Heart right ventricle (tissue), 16 donors: Measurements from ENCODE around the gene PPP2R5B. TPM values are rescaled to one million over a fixed set of nuclear protein-coding genes. Genes with fewer than 3 reads are reported as not detected.

Experiments used
- ATAC-seq, 8 donors: fragments of 200-7000 bp; cut with Tn5 transposase; one replicate each; pipeline ENCODE4 v1.9.1; 2020; ENCODE audit warnings: mild to moderate bottlenecking in 8 of 8, moderate library complexity in 8 of 8, moderate number of reproducible peaks in 1 of 8
- DNase-seq, 2 donors: peaks; one replicate each; pipeline ENCODE4 v3.0.0-alpha.2; 2020
- H3K27ac ChIP-seq, 10 donors: fragments of 200-600 bp; sonication (generic) in 2 of 10; one replicate each; pipeline versions ENCODE4 v1.5.0 to v1.8.0; 2020 to 2022; ENCODE audit warnings: mild to moderate bottlenecking in 3 of 10
- H3K27me3 ChIP-seq, 7 donors: fragments of 200-600 bp; one replicate each; pipeline ENCODE4 v1.8.0; 2021 to 2022; ENCODE audit warnings: mild to moderate bottlenecking in 2 of 7
- H3K36me3 ChIP-seq, 9 donors: fragments of 200-600 bp; sonication (generic) in 1 of 9; one replicate each; pipeline versions ENCODE4 v1.5.0 to v1.8.0; 2020 to 2022; ENCODE audit warnings: mild to moderate bottlenecking in 2 of 9
- H3K4me1 ChIP-seq, 9 donors: fragments of 200-600 bp; sonication (generic) in 1 of 9; one replicate each; pipeline versions ENCODE4 v1.5.0 to v1.8.0; 2020 to 2022; ENCODE audit warnings: mild to moderate bottlenecking in 4 of 9
- H3K4me3 ChIP-seq, 10 donors: fragments of 200-600 bp; sonication (generic) in 2 of 10; one replicate each; pipeline versions ENCODE4 v1.5.0 to v1.8.0; 2020 to 2022; ENCODE audit warnings: mild to moderate bottlenecking in 7 of 10, moderate library complexity in 2 of 10
- H3K9me3 ChIP-seq, 11 donors: fragments of 200-600 bp in 10 of 11; sonication (generic) in 2 of 11; one replicate each; pipeline versions ENCODE4 v1.5.0 to v1.8.0; 2013 to 2022; ENCODE audit warnings: mild to moderate bottlenecking in 2 of 11, control low read depth in 1 of 11, moderate library complexity in 1 of 11
- CTCF ChIP-seq, 9 donors: fragments of 200-600 bp; sonication (generic) in 2 of 9; IDR thresholded peaks; one replicate each; pipeline versions ENCODE4 v1.5.0 to v1.8.0; 2021 to 2022; ENCODE audit warnings: antibody characterized with exemption in 9 of 9, mild to moderate bottlenecking in 5 of 9, moderate library complexity in 1 of 9
- WGBS, 2 donors: extraction: QIAGEN DNeasy Blood & Tissue Kit; methylation state at CpG; one replicate each; pipeline ENCODE4 v1.1.7; 2013; ENCODE audit warnings: inconsistent platforms in 1 of 2; 5-methylcytosine and 5-hydroxymethylcytosine counted together
- intact Hi-C, 10 donors: fragments of 100-400 bp; cut with DNase I; formaldehyde crosslinking; loops; one replicate each; pipeline versions ENCODE4 v1.11.1 to v1.14.2; 2022
- polyA plus RNA-seq, 2 donors: library from polyadenylated mRNA; stranded (reverse); fragments of 200-250 nt; gene quantifications; one replicate each; pipeline ENCODE4 v1.2.3, GENCODE V29; 2013
- total RNA-seq, 10 donors: library from RNA; stranded (reverse); fragmentation: NEBNext Ultra II Directional in 3 of 10; extraction: Animal tissue kit (Norgen Biotek cat#: 25700) in 3 of 10; gene quantifications; one replicate each; pipeline versions ENCODE4 v1.2.1 to v1.2.4, GENCODE V29; 2021 to 2023
- donor health status: Arrhythmogenic right ventricular cardiomyopathy.
- donor health status: ischemic (EF 13 %, LVEDD 7.1; RV severe dilation, severe dysfunction).
- donor health status: healthy with polysubstance abuse.
- donor health status: DM: no; HTN: yes; CAD: no.
- donor health status: DM: no; HTN: no; CAD: no.
- donor health status: ischemic (EF 25% LVEDD 6.9; RV normal size, moderate dysfunction).
- donor health status: ischemic (EF 25% LVEDD 5.7; RV mildly dilated, moderate dysfunction).
- donor health status: healthy.
- donor health status: DM: yes; HTN: yes; CAD: no.
- donor health status: Ischemic cardiomyopathy.
- donor health status: ischemic (EF 35%, LVEDD 5.7; RV mildly dilated, moderate dysfunction).
- donor health status: nonischemic (EF 11% LVEDD 7.7; RV severe dilation, severe dysfunction).
- donor health status: DM: yes; HTN: yes; CAD: no.
- donor health status: PGD.
- donor health status: ischemic (EF 29% LVEDD 5.4; RV normal size, mild dysfunction).
- donor health status: nonischemic (EF 23%, LVEDD 6.1; RV moderate dilation, normal function).

Gene PPP2R5B
- total and polyA plus RNA-seq, 12 donors = 13.4 to 30.8 (median 22.3) TPM

- intact Hi-C loops = loop anchor here in 6 of 10 donors (5.0 to 10.0 kb wide), 5 partner anchors 52 to 159 kb away; partner anchors contain the start of genes BATF2 (in 4 of the 6), ARL2 (in 1 of the 6), CDCA5 (in 1 of the 6) and ZFPL1 (in 1 of the 6)
Observed at GRCh38 chr11:64925536-64926436, 1.3 kb downstream of the PPP2R5B start.

DNA sequence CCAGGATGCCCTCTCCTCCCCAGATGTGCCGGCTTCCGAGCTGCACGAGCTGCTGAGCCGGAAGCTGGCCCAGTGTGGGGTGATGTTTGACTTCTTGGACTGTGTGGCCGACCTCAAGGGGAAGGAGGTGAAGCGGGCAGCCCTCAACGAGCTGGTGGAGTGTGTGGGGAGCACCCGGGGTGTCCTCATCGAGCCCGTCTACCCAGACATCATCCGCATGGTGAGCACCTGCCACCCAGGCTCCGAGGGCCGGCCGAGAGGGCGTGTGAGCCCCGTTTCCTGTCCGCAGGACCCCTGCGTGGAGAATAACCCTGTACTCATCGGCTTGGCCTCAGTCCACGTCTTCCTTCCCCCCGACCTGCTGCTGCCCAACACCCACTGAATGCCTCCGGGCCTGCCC, 2.2 kb downstream of the PPP2R5B start:
- 76 to 79% methylated on average over 22 of the region's 22 CpGs for WGBS, 2 donors
- TF ChIP-seq CTCF (IDR thresholded peaks at IDR 0.05) = no peak
- no peak for ATAC-seq
- Histone ChIP-seq H3K4me3 (no peak overlapping the region), H3K4me1 (peaks cover 10 to 34% (median 21%) of the 10 kb centered on the region in 9 donors), H3K27ac (no peak overlapping the region), H3K27me3 (no peaks in the 10 kb centered on the region), H3K36me3 (peaks cover 0 to 54% (median 27%) of the 10 kb centered on the region in 9 donors), H3K9me3 (no peaks in the 10 kb centered on the region)
- DNase-seq = no peak
- intact Hi-C loops = loop anchor here in 6 of 10 donors (5.0 to 10.0 kb wide), 5 partner anchors 51 to 158 kb away; partner anchors contain the start of genes BATF2 (in 4 of the 6), ARL2 (in 1 of the 6), CDCA5 (in 1 of the 6) and ZFPL1 (in 1 of the 6)

More at GRCh38 chr11:64925536-64926436, 1.3 kb downstream of the PPP2R5B start:
- no peaks in the 10 kb centered on the region for H3K9me3 ChIP-seq
- no peak for DNase-seq
- H3K4me1 ChIP-seq = peaks cover 10 to 34% (median 21%) of the 10 kb centered on the region in 9 donors
- no peak for ATAC-seq
- H3K27ac ChIP-seq = peak overlapping the region in 5 of 10 donors; percentile 89 to 96 (median 96)
- H3K36me3 ChIP-seq = peaks cover 0 to 45% (median 18%) of the 10 kb centered on the region in 9 donors
- no peaks in the 10 kb centered on the region for H3K27me3 ChIP-seq
- peak overlapping the region; percentile 84 to 100 (median 98) for H3K4me3 ChIP-seq
- 53 to 62% methylated on average over 20 to 24 of the region's 24 CpGs for WGBS, 2 donors
- TF ChIP-seq CTCF (IDR thresholded peaks at IDR 0.05) = no peak

DNA sequence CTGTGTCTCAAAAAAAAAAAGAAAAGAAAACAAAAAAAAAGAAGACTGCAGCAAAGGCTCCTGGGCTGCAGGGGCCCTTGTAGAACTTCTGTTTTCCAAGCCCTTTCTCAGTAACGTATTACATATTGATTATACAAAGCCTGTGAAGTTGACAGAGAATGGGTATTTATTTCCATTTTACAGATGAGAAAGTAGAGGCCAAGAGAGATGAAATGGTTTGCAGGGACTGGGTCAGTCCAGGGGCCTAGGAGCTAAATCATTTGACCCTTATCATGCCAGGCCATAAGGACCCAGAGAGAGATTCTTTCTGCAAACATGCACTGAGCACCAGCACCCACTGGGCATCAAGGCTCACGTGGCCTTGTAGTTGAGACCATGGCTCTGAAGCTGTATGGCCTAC, 4.5 kb downstream of the PPP2R5B start:
- H3K4me1 ChIP-seq = peaks cover 6 to 24% (median 15%) of the 10 kb centered on the region in 9 donors
- H3K36me3 ChIP-seq = peaks cover 0 to 77% (median 43%) of the 10 kb centered on the region in 9 donors
- H3K27me3 ChIP-seq = no peaks in the 10 kb centered on the region
- H3K9me3 ChIP-seq = no peaks in the 10 kb centered on the region
- 98 to 99% methylated on average over 2 of the region's 2 CpGs for WGBS, 2 donors
- no peak overlapping the region for H3K27ac ChIP-seq
- intact Hi-C loops = loop anchor here in 6 of 10 donors (5.0 to 10.0 kb wide), 5 partner anchors 48 to 156 kb away; partner anchors contain the start of genes BATF2 (in 4 of the 6), ARL2 (in 1 of the 6), CDCA5 (in 1 of the 6) and ZFPL1 (in 1 of the 6)
- no peak for DNase-seq
- no peak for ATAC-seq
- TF ChIP-seq CTCF (IDR thresholded peaks at IDR 0.05) = no peak
- H3K4me3 ChIP-seq = no peak overlapping the region

GRCh38 chr11:64929625-64930024, 5.1 kb downstream of the PPP2R5B start:
- H3K9me3 ChIP-seq = no peaks in the 10 kb centered on the region
- peaks cover 6 to 22% (median 15%) of the 10 kb centered on the region in 9 donors for H3K4me1 ChIP-seq
- ATAC-seq = no peak
- H3K27me3 ChIP-seq = no peaks in the 10 kb centered on the region
- 91 to 95% methylated on average over 7 of the region's 7 CpGs for WGBS, 2 donors
- intact Hi-C loops = loop anchor here in 6 of 10 donors (5.0 to 10.0 kb wide), 5 partner anchors 48 to 155 kb away; partner anchors contain the start of genes BATF2 (in 4 of the 6), ARL2 (in 1 of the 6), CDCA5 (in 1 of the 6) and ZFPL1 (in 1 of the 6)
- TF ChIP-seq CTCF (IDR thresholded peaks at IDR 0.05) = no peak
- no peak overlapping the region for H3K4me3 ChIP-seq
- DNase-seq = no peak
- H3K36me3 ChIP-seq = peaks cover 0 to 83% (median 43%) of the 10 kb centered on the region in 9 donors
- H3K27ac ChIP-seq = no peak overlapping the region
